ENCODE measurements around the gene IL31.
"Not testable (repeated sequence)": the region's sequence is repeated elsewhere in the genome, so short reads cannot be mapped to it uniquely, and the experiment has no call there.

IL31 gene

GRCh38 chr12:122194804-122195203, 20.8 kb upstream of the IL31 start:
- no peak for DNase-seq (ENCODE audit: low read depth in 1 of 2, low spot score in 1 of 2)

- no peak for DNase-seq (ENCODE audit: low read depth in 1 of 2, low spot score in 1 of 2)
Measured at GRCh38 chr12:122192441-122192840, 18.4 kb upstream of the IL31 start.

DNA sequence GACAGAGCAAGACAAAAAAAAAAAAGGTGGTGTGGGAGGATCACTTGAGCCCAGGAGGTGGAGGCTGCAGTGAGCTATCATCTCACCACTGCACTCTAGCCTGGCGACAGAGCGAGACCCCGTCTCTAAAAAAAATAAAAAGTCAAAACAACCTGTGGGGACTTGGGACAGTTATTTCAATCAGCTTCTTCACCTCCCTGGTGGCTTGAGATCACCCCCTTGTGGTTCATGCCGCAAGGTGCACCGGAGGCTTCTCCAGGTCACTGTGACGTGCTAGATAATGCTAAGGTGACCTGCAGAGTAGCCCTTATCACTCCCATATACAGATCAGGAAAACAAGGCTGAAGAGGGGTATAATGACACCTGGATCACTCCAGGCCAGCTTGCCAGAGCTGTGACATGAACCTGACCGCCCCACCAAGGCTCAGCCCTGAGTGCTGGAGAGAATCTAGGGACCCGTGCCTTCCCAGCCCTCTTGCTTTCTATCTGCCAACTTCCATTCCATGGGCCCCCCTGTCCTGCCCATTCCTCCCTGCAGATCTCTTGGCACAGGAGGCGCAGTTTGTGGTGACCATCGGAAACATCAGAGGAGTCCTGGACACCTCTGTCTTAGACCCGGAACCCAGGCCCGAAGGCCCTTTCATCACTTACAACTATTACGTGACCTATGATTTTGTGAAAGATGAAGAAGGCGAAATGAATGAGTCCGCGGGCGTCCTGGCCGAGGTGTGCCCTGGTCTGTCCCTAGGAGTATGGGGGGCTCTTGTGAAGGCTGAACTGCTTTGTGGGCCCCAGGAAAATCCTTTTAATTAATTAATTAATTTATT, 17.0 kb upstream of the IL31 start:
- peak; percentile 39 to 60 for DNase-seq (ENCODE audit: low read depth in 1 of 2, low spot score in 1 of 2)

- DNase-seq (ENCODE audit: low read depth in 1 of 2, low spot score in 1 of 2): no peak
Measured at GRCh38 chr12:122189626-122190475, 15.8 kb upstream of the IL31 start.

- no peak for DNase-seq (ENCODE audit: low read depth in 1 of 2, low spot score in 1 of 2)
Measured at GRCh38 chr12:122187466-122187865, 13.4 kb upstream of the IL31 start.

DNA sequence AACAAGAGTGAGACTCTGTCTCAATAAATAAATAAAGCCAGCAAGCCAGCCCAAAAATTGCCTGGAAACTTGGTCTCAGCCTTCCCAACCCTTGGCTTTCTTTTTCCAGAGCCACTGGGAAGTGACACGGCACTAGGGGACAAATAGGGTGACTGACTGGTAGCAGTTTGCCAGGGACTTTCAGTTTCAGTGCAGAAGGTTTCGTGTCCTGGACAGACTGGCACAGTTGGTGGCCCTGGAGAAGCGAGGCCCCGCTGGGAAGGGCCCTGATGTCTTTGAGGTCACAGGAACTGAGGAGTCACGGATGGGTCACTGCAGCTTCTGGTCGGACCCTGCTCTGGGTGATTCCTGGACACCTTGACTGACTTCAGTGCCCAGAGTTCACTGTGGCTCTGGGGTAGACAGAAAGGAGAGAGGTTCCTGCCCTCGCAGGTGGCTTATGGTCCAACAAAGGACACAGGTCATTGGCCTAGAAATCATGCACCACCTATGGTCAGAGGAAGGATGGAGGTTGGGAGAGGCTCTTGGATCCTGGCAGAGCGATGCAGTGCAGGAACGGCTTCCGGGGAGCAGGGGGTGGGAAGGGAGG, 11.6 kb upstream of the IL31 start:
- DNase-seq (ENCODE audit: low read depth in 1 of 2, low spot score in 1 of 2): no peak

GRCh38 chr12:122185079-122185478, 11.1 kb upstream of the IL31 start:
- DNase-seq (ENCODE audit: low read depth in 1 of 2, low spot score in 1 of 2): no peak

- no peak for DNase-seq (ENCODE audit: low read depth in 1 of 2, low spot score in 1 of 2)
Measured at GRCh38 chr12:122184517-122184916, 10.5 kb upstream of the IL31 start.

DNA sequence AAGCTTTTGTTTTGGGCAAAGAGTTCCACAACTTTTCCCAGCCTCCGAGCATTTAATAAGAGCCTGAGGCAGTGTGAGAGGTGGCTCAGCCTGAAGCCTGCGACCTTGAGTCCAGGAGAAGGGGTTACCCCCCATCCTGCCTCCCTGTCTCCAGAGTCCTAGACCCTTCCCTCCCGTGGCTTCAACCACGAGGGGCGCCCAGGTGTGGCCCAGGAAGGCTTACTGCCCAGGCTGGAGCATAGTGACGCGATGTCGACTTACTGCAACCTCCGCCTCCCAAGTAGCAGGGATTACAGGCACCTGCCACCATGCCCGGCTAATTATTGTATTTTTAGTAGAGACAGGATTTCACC, 9.5 kb upstream of the IL31 start:
- no peak for DNase-seq (ENCODE audit: low read depth in 1 of 2, low spot score in 1 of 2)

DNA sequence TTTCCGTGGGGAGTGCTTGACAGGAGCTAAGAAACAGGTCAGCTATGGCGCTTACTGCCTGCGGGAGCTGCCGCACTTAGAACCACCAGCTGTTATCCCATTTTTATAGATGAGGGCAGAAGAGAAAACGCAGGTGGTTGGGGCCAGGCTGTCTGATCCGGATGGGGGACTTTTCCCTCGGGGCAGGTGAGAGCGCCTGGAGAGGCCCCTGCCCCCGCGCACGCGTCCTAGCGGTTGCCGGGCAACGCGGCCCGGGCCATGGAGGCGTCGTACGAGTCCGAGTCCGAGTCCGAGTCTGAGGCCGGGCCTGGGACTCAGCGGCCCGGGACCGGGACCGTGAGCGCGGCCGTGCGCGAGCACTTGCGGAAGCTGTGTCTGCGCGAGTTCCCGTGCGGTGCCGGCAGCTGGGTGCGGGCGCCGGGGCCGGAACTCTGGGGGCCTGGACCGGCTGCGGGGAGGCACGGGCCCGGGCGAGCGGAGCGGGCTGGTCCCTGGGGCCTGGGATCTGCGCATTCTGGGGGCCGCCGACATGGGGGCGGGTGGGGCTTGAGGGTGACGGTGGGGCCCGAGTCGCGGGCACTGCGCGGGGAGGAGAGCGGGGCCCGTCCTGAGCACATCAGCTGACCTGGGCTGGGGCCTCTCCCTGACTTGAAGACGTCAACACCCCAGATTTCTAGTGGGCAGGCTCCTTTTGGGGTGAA, 9.0 kb upstream of the IL31 start, which contains the start of gene LRRC43:
Gene LRRC43, plus strand, starts transcription at position 237 of the 701 bp plus-strand sequence. Its CDS starts 22 bp downstream, at position 259.
- DNase-seq (ENCODE audit: low read depth in 1 of 2, low spot score in 1 of 2): no peak

DNA sequence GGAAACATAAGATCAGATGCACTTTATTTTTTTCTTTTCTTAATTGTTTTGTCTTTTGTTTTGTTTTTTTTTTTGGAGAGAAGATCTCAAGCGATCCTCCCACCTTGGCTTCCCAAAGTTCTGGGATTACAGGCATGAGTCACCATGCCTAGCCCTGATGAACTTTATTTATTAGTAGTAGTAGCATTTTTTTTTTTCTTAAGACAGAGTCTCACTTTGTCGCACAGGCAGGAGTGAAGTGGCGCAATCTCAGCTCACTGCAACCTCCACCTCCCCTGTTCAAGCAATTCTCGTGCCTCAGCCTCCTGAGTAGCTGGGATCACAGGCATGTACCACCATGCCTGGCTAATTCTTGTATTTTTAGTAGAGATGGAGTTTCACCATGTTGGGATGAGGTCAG, 2.5 kb upstream of the IL31 start:
- DNase-seq (ENCODE audit: low read depth in 1 of 2, low spot score in 1 of 2): not testable (repeated sequence)

GRCh38 chr12:122172262-122172939, 1.6 kb downstream of the IL31 start:
- no peak for DNase-seq (ENCODE audit: low read depth in 1 of 2, low spot score in 1 of 2)

DNA sequence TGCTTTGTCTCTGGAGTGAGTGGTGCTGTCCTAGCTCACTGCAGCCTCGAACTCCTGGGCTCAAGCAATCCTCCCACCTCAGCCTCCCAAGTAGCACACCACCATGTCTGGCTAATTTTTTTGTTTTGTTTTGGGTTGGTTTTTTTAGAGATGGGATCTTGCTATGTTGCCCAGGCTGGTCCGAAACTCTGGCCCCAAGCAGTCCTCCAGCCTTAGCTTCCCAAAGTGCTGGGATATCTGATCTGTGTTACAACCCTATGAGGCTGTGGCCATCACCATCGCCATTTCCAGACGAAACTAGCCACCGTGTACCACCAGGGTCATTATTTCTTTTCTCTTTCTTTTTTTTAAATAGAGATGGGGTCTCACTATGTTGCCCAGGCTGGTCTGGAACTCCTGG, 2.6 kb downstream of the IL31 start:
- DNase-seq (ENCODE audit: low read depth in 1 of 2, low spot score in 1 of 2): no peak

- no peak for DNase-seq (ENCODE audit: low read depth in 1 of 2, low spot score in 1 of 2)
Measured at GRCh38 chr12:122168492-122168891, 5.5 kb downstream of the IL31 start.

- no peak for DNase-seq (ENCODE audit: low read depth in 1 of 2, low spot score in 1 of 2)
Measured at GRCh38 chr12:122167356-122167925, 6.6 kb downstream of the IL31 start.

- no peak for DNase-seq (ENCODE audit: low read depth in 1 of 2, low spot score in 1 of 2)
Measured at GRCh38 chr12:122166422-122167349, 7.3 kb downstream of the IL31 start.

DNA sequence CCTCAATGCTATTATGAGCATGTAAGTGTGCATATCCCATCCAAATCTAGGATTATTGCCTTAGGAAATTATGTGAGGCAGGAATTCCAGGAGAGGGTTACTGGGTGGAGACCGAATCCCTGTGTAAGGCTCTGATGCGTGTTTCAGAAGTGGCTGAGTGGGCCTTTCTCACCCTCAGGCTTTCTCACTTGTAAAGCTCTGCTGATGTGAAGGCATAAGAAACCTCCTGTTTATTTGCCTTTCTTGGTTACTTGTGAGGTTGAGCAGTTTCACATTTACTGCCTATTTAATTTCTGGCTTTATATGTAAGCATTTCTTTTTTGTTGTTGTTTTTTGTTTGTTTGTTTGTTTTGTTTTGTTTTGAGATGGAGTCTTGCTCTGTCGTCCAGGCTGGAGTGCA, 11.0 kb downstream of the IL31 start:
- no peak for DNase-seq (ENCODE audit: low read depth in 1 of 2, low spot score in 1 of 2)

DNA sequence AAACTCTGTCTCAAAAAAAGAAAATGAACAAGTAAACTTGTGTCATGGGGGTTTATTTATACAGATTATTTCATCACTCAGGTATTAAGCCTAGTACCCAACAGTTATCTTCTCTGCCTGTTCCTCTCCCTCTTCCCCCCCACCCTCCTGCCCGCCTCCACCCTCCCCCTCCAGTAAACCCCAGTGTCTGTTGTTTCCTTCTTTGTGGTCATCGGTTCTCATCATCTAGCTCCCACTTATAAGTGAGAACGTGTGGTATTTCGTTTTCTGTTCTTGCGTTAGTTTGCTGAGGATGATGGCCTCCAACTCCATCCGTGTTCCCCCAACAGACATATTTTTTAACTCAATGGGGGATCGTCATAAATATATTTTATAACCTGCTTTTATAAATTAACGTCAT, 12.3 kb downstream of the IL31 start:
- no peak for DNase-seq (ENCODE audit: low read depth in 1 of 2, low spot score in 1 of 2)

GRCh38 chr12:122160761-122161160, 13.3 kb downstream of the IL31 start:
- DNase-seq (ENCODE audit: low read depth in 1 of 2, low spot score in 1 of 2): no peak
